ENCODE results near the gene CROCC.
A peak's percentile ranks its signal among the peaks of the same experiment; 100 is the strongest.
"Not testable (repeated sequence)": the region's sequence is repeated elsewhere in the genome, so short reads cannot be mapped to it uniquely, and the experiment has no call there.

The CROCC gene

GRCh38 chr1:16886860-16887605 is 34.7 kb upstream of the CROCC start:
- no peak overlapping the region for H3K4me3 ChIP-seq (ENCODE audit: low read depth, low read length)
- H2AFZ ChIP-seq: no peak overlapping the region
- no peak overlapping the region for H3K9ac ChIP-seq
- no peaks in the 10 kb centered on the region for H3K27me3 ChIP-seq (ENCODE audit: control insufficient read depth, insufficient read depth, low read length)
- no peaks in the 10 kb centered on the region for H3K9me3 ChIP-seq (ENCODE audit: control insufficient read depth, low read length)
- no peak overlapping the region for H3K27ac ChIP-seq
- H3K4me1 ChIP-seq: no peaks in the 10 kb centered on the region
- no peak for TF ChIP-seq CTCF (IDR thresholded peaks at IDR 0.05)
- no peak overlapping the region for H3K4me2 ChIP-seq (ENCODE audit: low read length)
- H3K36me3 ChIP-seq (ENCODE audit: control insufficient read depth, insufficient read depth, low read length): no peaks in the 10 kb centered on the region
- no peaks in the 10 kb centered on the region for H3K79me2 ChIP-seq

- peak overlapping the region; percentile 84 for H2AFZ ChIP-seq
- no peak overlapping the region for H3K9ac ChIP-seq
- no peaks in the 10 kb centered on the region for H3K36me3 ChIP-seq (ENCODE audit: control insufficient read depth, insufficient read depth, low read length)
- no peaks in the 10 kb centered on the region for H3K9me3 ChIP-seq (ENCODE audit: control insufficient read depth, low read length)
- H3K4me2 ChIP-seq (ENCODE audit: low read length): peak overlapping the region; percentile 48
- TF ChIP-seq CTCF (IDR thresholded peaks at IDR 0.05): no peak
- H3K27ac ChIP-seq: peak overlapping the region; percentile 52
- H3K4me3 ChIP-seq (ENCODE audit: low read depth, low read length): peak overlapping the region; percentile 53
- H3K79me2 ChIP-seq: no peaks in the 10 kb centered on the region
- H3K4me1 ChIP-seq: no peaks in the 10 kb centered on the region
- H3K27me3 ChIP-seq (ENCODE audit: control insufficient read depth, insufficient read depth, low read length): no peaks in the 10 kb centered on the region
Measured at GRCh38 chr1:16888860-16889816, 32.6 kb upstream of the CROCC start.

- H3K9ac ChIP-seq, H3K27ac ChIP-seq: not testable (repeated sequence)
Measured at GRCh38 chr1:16890539-16891021, 31.2 kb upstream of the CROCC start.

DNA sequence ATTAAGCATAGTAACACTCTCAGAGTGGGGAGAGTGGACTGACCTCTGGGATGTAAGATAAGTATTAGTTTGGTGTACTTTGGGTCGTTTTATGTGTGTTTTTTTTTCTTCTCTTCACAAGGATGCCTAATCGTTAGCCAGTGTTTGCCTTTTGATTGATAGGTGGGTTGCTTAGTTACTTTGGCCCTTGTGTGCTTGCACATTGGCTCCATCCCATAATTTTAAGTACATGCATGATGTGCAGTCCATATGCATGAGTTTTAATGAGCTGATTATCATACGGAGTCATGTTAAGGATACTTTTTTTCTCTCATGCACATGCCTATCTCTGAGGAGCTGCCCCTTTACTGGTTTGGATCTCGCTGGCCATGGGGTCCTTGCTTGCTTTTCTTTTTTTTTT is 30.7 kb upstream of the CROCC start:
- H3K27me3 ChIP-seq (ENCODE audit: control insufficient read depth, insufficient read depth, low read length); H3K27ac ChIP-seq; H3K36me3 ChIP-seq (ENCODE audit: control insufficient read depth, insufficient read depth, low read length): not testable (repeated sequence)

More at GRCh38 chr1:16890539-16891021, 31.2 kb upstream of the CROCC start:
- H3K4me1 ChIP-seq; H3K4me2 ChIP-seq (ENCODE audit: low read length); H3K27me3 ChIP-seq (ENCODE audit: control insufficient read depth, insufficient read depth, low read length); H3K79me2 ChIP-seq; H3K4me3 ChIP-seq (ENCODE audit: low read depth, low read length); H3K9me3 ChIP-seq (ENCODE audit: control insufficient read depth, low read length); H2AFZ ChIP-seq; H3K36me3 ChIP-seq (ENCODE audit: control insufficient read depth, insufficient read depth, low read length): not testable (repeated sequence)

GRCh38 chr1:16892978-16893525 is 28.7 kb upstream of the CROCC start:
- not testable (repeated sequence) for H3K27ac ChIP-seq; H3K4me1 ChIP-seq; H3K4me3 ChIP-seq (ENCODE audit: low read depth, low read length)

More for the DNA sequence above, 30.7 kb upstream of the CROCC start:
- H3K4me3 ChIP-seq (ENCODE audit: low read depth, low read length); H3K9ac ChIP-seq; H3K9me3 ChIP-seq (ENCODE audit: control insufficient read depth, low read length); H3K79me2 ChIP-seq; H3K4me2 ChIP-seq (ENCODE audit: low read length); H2AFZ ChIP-seq; H3K4me1 ChIP-seq: not testable (repeated sequence)

DNA sequence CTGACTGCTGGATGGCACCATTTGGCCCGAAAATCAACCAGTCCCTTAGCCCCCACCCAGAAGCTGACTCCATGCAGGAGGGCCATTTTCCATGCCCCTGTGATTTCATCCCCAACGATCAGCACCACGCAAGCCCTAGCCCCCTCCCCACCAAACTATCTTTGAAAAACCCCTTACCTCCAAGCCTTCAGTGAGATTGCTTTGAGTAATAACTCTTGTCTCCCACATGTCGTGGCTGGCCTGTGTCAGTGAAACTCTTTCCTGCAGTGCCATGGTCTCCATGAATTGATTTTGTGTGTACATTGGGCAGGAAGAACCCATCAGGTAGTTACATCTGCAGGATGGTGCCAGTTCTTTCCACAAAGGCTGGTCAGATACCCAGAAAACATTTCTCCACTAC is 27.9 kb upstream of the CROCC start:
- not testable (repeated sequence) for H3K9ac ChIP-seq; H3K4me1 ChIP-seq; H3K4me3 ChIP-seq (ENCODE audit: low read depth, low read length); H3K79me2 ChIP-seq; H3K9me3 ChIP-seq (ENCODE audit: control insufficient read depth, low read length); H3K36me3 ChIP-seq (ENCODE audit: control insufficient read depth, insufficient read depth, low read length); H3K27ac ChIP-seq; H2AFZ ChIP-seq; H3K27me3 ChIP-seq (ENCODE audit: control insufficient read depth, insufficient read depth, low read length); H3K4me2 ChIP-seq (ENCODE audit: low read length)

More at GRCh38 chr1:16892978-16893525, 28.7 kb upstream of the CROCC start:
- H3K9ac ChIP-seq; H3K36me3 ChIP-seq (ENCODE audit: control insufficient read depth, insufficient read depth, low read length); H3K27me3 ChIP-seq (ENCODE audit: control insufficient read depth, insufficient read depth, low read length); H3K9me3 ChIP-seq (ENCODE audit: control insufficient read depth, low read length); H3K4me2 ChIP-seq (ENCODE audit: low read length); H2AFZ ChIP-seq; H3K79me2 ChIP-seq: not testable (repeated sequence)

DNA sequence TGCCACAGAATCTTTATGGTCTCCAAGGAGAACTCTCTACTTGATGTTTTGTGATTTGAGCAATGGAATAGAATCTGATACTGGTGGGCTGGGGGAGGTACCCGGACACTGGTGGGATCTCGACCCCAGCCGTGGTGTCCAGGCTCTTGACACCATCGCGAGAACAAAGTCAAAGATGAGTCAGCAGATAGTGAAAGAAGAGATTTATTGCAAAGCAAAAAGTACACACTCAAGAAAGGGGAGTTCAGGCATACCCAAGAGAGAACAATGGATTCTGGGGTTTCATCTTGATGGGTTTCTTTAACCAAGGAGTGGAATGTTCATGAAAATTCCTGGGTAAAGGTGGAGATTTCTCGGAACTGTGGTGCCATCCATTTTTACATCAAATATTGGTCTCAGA is 27.4 kb upstream of the CROCC start:
- H3K27me3 ChIP-seq (ENCODE audit: control insufficient read depth, insufficient read depth, low read length); H3K9ac ChIP-seq; H3K79me2 ChIP-seq; H3K9me3 ChIP-seq (ENCODE audit: control insufficient read depth, low read length); H3K36me3 ChIP-seq (ENCODE audit: control insufficient read depth, insufficient read depth, low read length); H2AFZ ChIP-seq; H3K4me2 ChIP-seq (ENCODE audit: low read length); H3K4me1 ChIP-seq; H3K27ac ChIP-seq; H3K4me3 ChIP-seq (ENCODE audit: low read depth, low read length): not testable (repeated sequence)

DNA sequence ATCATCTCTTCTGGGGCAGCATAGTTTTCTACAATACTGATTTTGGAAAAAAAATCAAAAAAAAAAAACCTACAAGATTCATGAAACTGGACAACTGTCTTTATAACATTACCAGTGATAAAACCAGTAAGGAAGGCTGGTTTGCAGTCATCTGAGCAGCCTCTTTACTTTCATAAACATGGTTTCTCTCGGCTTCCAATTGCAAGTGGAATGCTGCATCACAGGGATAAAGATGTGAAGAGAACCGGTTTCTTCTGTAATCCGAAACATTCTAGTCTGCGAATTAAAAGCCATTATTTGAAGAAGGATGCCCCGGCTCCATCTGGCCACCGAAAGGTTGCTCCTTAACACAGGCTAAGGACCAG is 26.5 kb upstream of the CROCC start:
- H3K4me2 ChIP-seq (ENCODE audit: low read length): peak overlapping the region; percentile 59
- not testable (repeated sequence) for H3K79me2 ChIP-seq; H3K27ac ChIP-seq; H3K27me3 ChIP-seq (ENCODE audit: control insufficient read depth, insufficient read depth, low read length); H3K36me3 ChIP-seq (ENCODE audit: control insufficient read depth, insufficient read depth, low read length); H3K4me1 ChIP-seq; H3K9ac ChIP-seq; H2AFZ ChIP-seq; H3K9me3 ChIP-seq (ENCODE audit: control insufficient read depth, low read length)
- peak overlapping the region; percentile 60 for H3K4me3 ChIP-seq (ENCODE audit: low read depth, low read length)

Data from parathyroid adenoma (tissue), 2 donors.